Large intestine (tissue), 3 donors: ENCODE data around the gene S100A13. TPM values are rescaled to one million over a fixed set of nuclear protein-coding genes. Genes with fewer than 3 reads are reported as not detected.
"Not testable (repeated sequence)": the region's sequence is repeated elsewhere in the genome, so short reads cannot be mapped to it uniquely, and the experiment has no call there.

Source experiments
- DNase-seq, 2 donors: peaks; one replicate each; pipeline versions ENCODE4 v3.0.0 to v3.0.0-alpha.2; 2013
- H3K27ac ChIP-seq: one replicate; pipeline ENCODE4 v1.5.1; 2013; ENCODE audit warnings: low read length
- H3K27me3 ChIP-seq: 2 replicates; pipeline ENCODE4 v1.6.1; 2013; ENCODE audit warnings: low read length; ENCODE audit not compliant: control insufficient read depth, insufficient read depth
- H3K36me3 ChIP-seq: 2 replicates; pipeline ENCODE4 v1.6.1; 2013; ENCODE audit warnings: low read length; ENCODE audit not compliant: control insufficient read depth, insufficient read depth
- H3K4me1 ChIP-seq: one replicate; pipeline ENCODE4 v1.6.1; 2013; ENCODE audit warnings: low read length; ENCODE audit not compliant: control insufficient read depth, insufficient read depth
- H3K4me3 ChIP-seq: one replicate; pipeline ENCODE4 v1.5.1; 2013; ENCODE audit warnings: low read length
- H3K9me3 ChIP-seq: one replicate; pipeline ENCODE4 v1.6.1; 2013; ENCODE audit warnings: mild to moderate bottlenecking, low read depth, low read length, moderate library complexity; ENCODE audit not compliant: control insufficient read depth
- WGBS: methylation state at CpG from one replicate; pipeline ENCODE4 v1.1.5; 2013; ENCODE audit warnings: low lambda C conversion rate; ENCODE audit not compliant: insufficient coverage; 5-methylcytosine and 5-hydroxymethylcytosine counted together
- polyA plus RNA-seq: library from polyadenylated mRNA; unstranded; fragments of 120-200 nt; gene quantifications from one replicate; pipeline ENCODE4 v1.2.1, GENCODE V29; 2013

The S100A13 gene
- polyA plus RNA-seq, 1 donor, result 77.2 TPM

- no CpG with 5 or more reads among the region's 10 CpGs for WGBS
- Histone ChIP-seq H3K9me3 (no peaks in the 10 kb centered on the region), H3K27ac (no peak overlapping the region), H3K4me3 (no peak overlapping the region), H3K27me3 (no peaks in the 10 kb centered on the region), H3K4me1 (peaks cover 18% of the 10 kb centered on the region), H3K36me3 (peaks cover 41% of the 10 kb centered on the region)
- DNase-seq, result no peak
Observed at GRCh38 chr1:153648000-153648643, 20.8 kb upstream of the S100A13 start.

- H3K27ac ChIP-seq, result no peak overlapping the region
- H3K9me3 ChIP-seq, result no peaks in the 10 kb centered on the region
- peaks cover 47% of the 10 kb centered on the region for H3K36me3 ChIP-seq
- DNase-seq, result no peak
- H3K27me3 ChIP-seq, result no peaks in the 10 kb centered on the region
- no peak overlapping the region for H3K4me3 ChIP-seq
- WGBS, result no CpG with 5 or more reads among the region's 2 CpGs
- peaks cover 16% of the 10 kb centered on the region for H3K4me1 ChIP-seq
Observed at GRCh38 chr1:153647346-153647714, 20.0 kb upstream of the S100A13 start.

DNA sequence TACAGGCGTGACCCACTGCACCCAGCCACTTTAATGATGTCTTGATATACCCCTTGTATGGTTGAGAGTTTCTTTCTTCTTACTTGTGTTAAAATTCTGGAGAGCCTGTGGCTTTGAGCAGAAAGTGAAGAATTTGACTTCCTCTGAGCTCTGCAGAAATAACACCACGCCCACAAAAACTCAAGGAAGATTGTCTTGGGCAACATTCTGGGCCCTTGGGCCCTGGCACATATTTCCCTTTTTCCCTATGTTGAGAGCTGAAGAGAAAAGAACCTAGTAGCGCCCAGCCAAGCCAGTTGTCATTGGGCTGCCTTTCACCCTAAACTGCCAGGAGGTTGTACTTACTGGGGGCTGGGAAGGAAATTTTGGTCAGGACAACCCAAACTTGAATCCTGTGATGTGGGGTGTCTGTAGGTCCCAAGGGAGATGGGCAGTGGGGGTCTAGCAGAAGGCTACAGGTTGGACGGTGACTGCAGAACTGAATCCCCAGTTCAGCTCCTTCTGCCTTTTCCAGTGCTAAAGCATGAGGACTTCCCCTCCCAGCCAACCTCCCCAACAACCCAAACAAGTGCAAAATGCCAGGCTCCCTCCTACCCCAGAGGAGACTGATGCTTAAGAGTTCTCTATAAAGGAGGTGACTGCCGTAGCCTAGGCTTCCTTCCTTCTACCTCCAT, 19.5 kb upstream of the S100A13 start:
- Histone ChIP-seq H3K4me3 (no peak overlapping the region), H3K27ac (no peak overlapping the region), H3K36me3 (peaks cover 53% of the 10 kb centered on the region), H3K4me1 (peaks cover 16% of the 10 kb centered on the region), H3K27me3 (no peaks in the 10 kb centered on the region), H3K9me3 (no peaks in the 10 kb centered on the region)
- WGBS, result no CpG with 5 or more reads among the region's 5 CpGs
- no peak for DNase-seq

DNA sequence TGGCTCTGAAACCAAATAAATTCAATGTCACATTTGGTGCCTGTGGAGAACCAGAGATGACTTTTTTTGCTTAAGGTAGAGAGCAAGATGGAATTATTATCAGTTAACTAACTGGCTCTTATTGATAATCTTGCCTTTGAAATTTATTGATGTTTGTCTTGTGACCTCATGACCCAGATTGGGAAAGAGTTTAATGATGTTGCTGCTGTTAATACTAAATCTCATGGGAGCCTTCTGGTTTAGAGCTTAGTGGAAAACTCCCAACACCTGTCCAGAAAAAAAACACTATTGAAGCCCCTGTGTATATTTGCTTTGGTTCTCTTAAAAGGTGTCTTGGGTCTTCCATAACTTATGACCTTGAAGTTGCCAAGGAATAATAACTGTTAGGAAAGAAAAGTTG, 16.5 kb upstream of the S100A13 start:
- Histone ChIP-seq H3K27me3 (no peaks in the 10 kb centered on the region), H3K27ac (no peak overlapping the region), H3K36me3 (peaks cover 83% of the 10 kb centered on the region), H3K4me3 (no peak overlapping the region), H3K9me3 (no peaks in the 10 kb centered on the region), H3K4me1 (peaks cover 10% of the 10 kb centered on the region)
- peak in 1 of 2 donors; percentile 43 for DNase-seq

DNA sequence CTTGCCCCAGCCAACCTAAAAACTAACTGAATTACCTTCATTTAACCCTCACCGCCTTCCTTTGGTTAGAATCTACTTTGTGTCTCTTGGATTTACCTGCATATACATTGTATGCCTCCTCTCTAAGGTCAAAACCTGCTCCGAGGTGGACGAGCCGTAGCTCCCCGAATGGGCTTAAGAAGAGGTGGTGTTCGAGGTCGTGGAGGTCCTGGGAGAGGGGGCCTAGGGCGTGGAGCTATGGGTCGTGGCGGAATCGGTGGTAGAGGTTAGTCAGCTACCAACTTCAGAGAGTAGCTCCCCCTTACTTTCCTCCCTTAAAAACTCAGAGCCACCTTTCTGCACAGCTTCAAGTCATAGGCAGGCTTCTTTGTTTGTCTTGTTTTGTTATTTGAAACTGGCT, 15.8 kb upstream of the S100A13 start:
- no CpG with 5 or more reads among the region's 11 CpGs for WGBS
- Histone ChIP-seq H3K27ac (no peak overlapping the region), H3K9me3 (no peaks in the 10 kb centered on the region), H3K27me3 (no peaks in the 10 kb centered on the region), H3K4me1 (peaks cover 10% of the 10 kb centered on the region), H3K36me3 (peaks cover 89% of the 10 kb centered on the region), H3K4me3 (no peak overlapping the region)
- no peak for DNase-seq

GRCh38 chr1:153642161-153642560, 14.9 kb upstream of the S100A13 start:
- Histone ChIP-seq H3K9me3 (no peaks in the 10 kb centered on the region), H3K4me3 (no peak overlapping the region), H3K4me1 (peaks cover 10% of the 10 kb centered on the region), H3K36me3 (peaks cover 95% of the 10 kb centered on the region), H3K27me3 (no peaks in the 10 kb centered on the region), H3K27ac (no peak overlapping the region)
- no peak for DNase-seq
- WGBS, result no CpG with 5 or more reads among the region's 11 CpGs

DNA sequence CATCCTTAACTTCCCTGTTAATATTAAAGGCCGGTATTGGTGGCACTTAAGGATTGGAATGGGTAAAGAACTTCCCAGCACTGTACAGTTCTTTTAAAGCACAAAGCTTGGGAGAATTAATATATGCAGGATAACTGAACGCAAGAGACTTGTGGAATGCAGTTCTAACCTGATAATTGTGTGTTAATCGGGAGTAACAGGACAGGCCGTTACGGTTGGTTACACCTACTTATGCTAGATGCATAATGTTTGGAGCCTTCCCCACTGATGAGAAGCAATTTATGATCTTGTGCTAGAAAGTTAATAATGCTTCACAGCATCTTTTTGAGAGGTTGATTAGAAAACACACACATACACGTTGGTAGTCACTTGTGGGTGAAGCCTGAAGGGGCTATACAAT, 13.6 kb upstream of the S100A13 start:
- H3K36me3 ChIP-seq, result peaks cover 94% of the 10 kb centered on the region
- DNase-seq, result no peak
- WGBS, result 73% methylated on average over 2 of the region's 6 CpGs

GRCh38 chr1:153640213-153640612, 12.9 kb upstream of the S100A13 start:
- not testable (repeated sequence) for H3K27me3 ChIP-seq, H3K27ac ChIP-seq, H3K9me3 ChIP-seq, H3K4me3 ChIP-seq, DNase-seq
- Histone ChIP-seq H3K4me1 (peaks cover 11% of the 10 kb centered on the region), H3K36me3 (peaks cover 90% of the 10 kb centered on the region)
- WGBS, result no CpG with 5 or more reads among the region's 5 CpGs

More for the DNA sequence above, 13.6 kb upstream of the S100A13 start:
- Histone ChIP-seq H3K27me3 (no peaks in the 10 kb centered on the region), H3K27ac (no peak overlapping the region), H3K9me3 (no peaks in the 10 kb centered on the region), H3K4me3 (no peak overlapping the region), H3K4me1 (peaks cover 11% of the 10 kb centered on the region)

GRCh38 chr1:153639280-153639679, 12.0 kb upstream of the S100A13 start:
- Histone ChIP-seq H3K27ac (no peak overlapping the region), H3K4me3 (no peak overlapping the region), H3K27me3 (no peaks in the 10 kb centered on the region), H3K4me1 (peaks cover 10% of the 10 kb centered on the region), H3K9me3 (no peaks in the 10 kb centered on the region), H3K36me3 (peaks cover 82% of the 10 kb centered on the region)
- no CpG with 5 or more reads among the region's 3 CpGs for WGBS
- no peak for DNase-seq

- Histone ChIP-seq H3K9me3 (no peaks in the 10 kb centered on the region), H3K4me1 (peaks cover 9% of the 10 kb centered on the region), H3K27ac (no peak overlapping the region), H3K27me3 (no peaks in the 10 kb centered on the region), H3K36me3 (peaks cover 71% of the 10 kb centered on the region), H3K4me3 (no peak overlapping the region)
- WGBS, result 84% methylated on average over 4 of the region's 6 CpGs
- DNase-seq, result no peak
Observed at GRCh38 chr1:153638261-153638660, 11.0 kb upstream of the S100A13 start.

DNA sequence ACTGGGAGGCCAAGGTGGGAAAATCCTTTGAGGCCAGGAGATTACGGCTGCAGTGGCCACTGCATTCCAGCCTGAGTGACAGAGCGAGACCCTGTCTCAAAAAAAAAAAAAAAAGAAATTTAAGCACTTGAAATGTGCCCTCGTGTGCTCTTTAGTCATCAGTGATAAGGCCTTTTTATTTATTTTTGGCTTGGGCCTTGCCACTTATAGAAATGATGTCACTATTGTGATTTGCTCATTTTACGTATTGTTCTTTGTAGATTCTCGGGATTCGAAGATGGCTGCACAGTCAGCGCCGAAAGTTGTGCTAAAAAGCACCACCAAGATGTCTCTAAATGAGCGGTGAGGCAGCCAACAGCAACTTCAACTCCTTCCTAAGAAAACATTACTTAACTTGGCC, 9.0 kb upstream of the S100A13 start:
- peaks cover 54% of the 10 kb centered on the region for H3K36me3 ChIP-seq
- no peak overlapping the region for H3K4me3 ChIP-seq
- H3K4me1 ChIP-seq, result peaks cover 17% of the 10 kb centered on the region
- WGBS, result 100% methylated on average over 1 of the region's 9 CpGs
- H3K9me3 ChIP-seq, result no peaks in the 10 kb centered on the region
- no peak for DNase-seq
- H3K27ac ChIP-seq, result no peak overlapping the region
- H3K27me3 ChIP-seq, result no peaks in the 10 kb centered on the region
